Vagina (tissue), 2 donors: ENCODE measurements around the gene PDK2. TPM values are rescaled to one million over a fixed set of nuclear protein-coding genes. Genes with fewer than 3 reads are reported as not detected.

Experiments
- DNase-seq, 2 donors: peaks; one replicate each; pipeline ENCODE4 v3.0.0-alpha.2; 2017; ENCODE audit errors: extremely low spot score in 2 of 2
- H3K27ac ChIP-seq: fragments of 200-600 bp; sonication (generic); one replicate; pipeline ENCODE4 v1.5.1; 2019
- H3K27me3 ChIP-seq: fragments of 200-600 bp; sonication (generic); one replicate; pipeline ENCODE4 v1.5.1; 2019
- H3K36me3 ChIP-seq, 2 donors: fragments of 200-600 bp; sonication (generic); one replicate each; pipeline ENCODE4 v1.5.1; 2017 to 2019
- H3K4me1 ChIP-seq: fragments of 200-600 bp; sonication (generic); one replicate; pipeline ENCODE4 v1.5.1; 2019
- H3K4me3 ChIP-seq, 2 donors: fragments of 200-600 bp; sonication (generic); 1 replicate in 1 of 2; 2 replicates in 1 of 2; pipeline ENCODE4 v1.5.1; 2016 to 2019
- H3K9me3 ChIP-seq: fragments of 200-600 bp; sonication (generic); one replicate; pipeline ENCODE4 v1.5.1; 2019
- POLR2A ChIP-seq, 2 donors: fragments of 450-650 bp; IDR thresholded peaks; one replicate each; pipeline ENCODE4 v1.6.1; 2017; ENCODE audit warnings: antibody characterized with exemption in 2 of 2, mild to moderate bottlenecking in 2 of 2, moderate library complexity in 2 of 2
- POLR2AphosphoS5 ChIP-seq, 2 donors: sonication (generic); formaldehyde crosslinking; IDR thresholded peaks; one replicate each; pipeline ENCODE4 v1.9.0; 2017; ENCODE audit warnings: antibody characterized with exemption in 2 of 2, mild to moderate bottlenecking in 2 of 2, low read depth in 1 of 2; ENCODE audit not compliant: insufficient read depth in 1 of 2
- intact Hi-C: fragments of 100-400 bp; cut with DNase I; formaldehyde crosslinking; loops from one replicate; pipeline ENCODE4 v1.15.1; 2023
- total RNA-seq: library from RNA; depleted of rRNA; stranded (reverse); fragments of >200 nt; gene quantifications from one replicate; pipeline ENCODE4 v1.2.3, GENCODE V29; 2016
- TF ChIP-seq, protein P1 (sequence below), 3 experiments: fragments of 450-650 bp in 2 of 3; fragments of 200-600 bp in 1 of 3; sonication (generic) in 1 of 3; IDR thresholded peaks; one replicate each; pipeline ENCODE4 v1.5.1; 2017 to 2019; ENCODE audit warnings: antibody characterized with exemption in 3 of 3, mild to moderate bottlenecking in 2 of 3, moderate library complexity in 2 of 3

PDK2 gene
- total RNA-seq, 1 donor from 2014 or later: 44.4 TPM

- H3K27me3 ChIP-seq: no peaks in the 10 kb centered on the region
- H3K4me3 ChIP-seq: no peak overlapping the region
- no peak overlapping the region for H3K27ac ChIP-seq
- H3K36me3 ChIP-seq: peaks cover 0 to 32% of the 10 kb centered on the region in 2 donors
- DNase-seq: no peak
- no peak for TF ChIP-seq POLR2A (IDR thresholded peaks at IDR 0.05)
- no peak for TF ChIP-seq POLR2AphosphoS5 (IDR thresholded peaks at IDR 0.05; ENCODE audit: insufficient read depth in 1 of 2, low read depth in 1 of 2)
- TF ChIP-seq, protein P1, sequence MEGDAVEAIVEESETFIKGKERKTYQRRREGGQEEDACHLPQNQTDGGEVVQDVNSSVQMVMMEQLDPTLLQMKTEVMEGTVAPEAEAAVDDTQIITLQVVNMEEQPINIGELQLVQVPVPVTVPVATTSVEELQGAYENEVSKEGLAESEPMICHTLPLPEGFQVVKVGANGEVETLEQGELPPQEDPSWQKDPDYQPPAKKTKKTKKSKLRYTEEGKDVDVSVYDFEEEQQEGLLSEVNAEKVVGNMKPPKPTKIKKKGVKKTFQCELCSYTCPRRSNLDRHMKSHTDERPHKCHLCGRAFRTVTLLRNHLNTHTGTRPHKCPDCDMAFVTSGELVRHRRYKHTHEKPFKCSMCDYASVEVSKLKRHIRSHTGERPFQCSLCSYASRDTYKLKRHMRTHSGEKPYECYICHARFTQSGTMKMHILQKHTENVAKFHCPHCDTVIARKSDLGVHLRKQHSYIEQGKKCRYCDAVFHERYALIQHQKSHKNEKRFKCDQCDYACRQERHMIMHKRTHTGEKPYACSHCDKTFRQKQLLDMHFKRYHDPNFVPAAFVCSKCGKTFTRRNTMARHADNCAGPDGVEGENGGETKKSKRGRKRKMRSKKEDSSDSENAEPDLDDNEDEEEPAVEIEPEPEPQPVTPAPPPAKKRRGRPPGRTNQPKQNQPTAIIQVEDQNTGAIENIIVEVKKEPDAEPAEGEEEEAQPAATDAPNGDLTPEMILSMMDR (IDR thresholded peaks at IDR 0.05): no peak
- intact Hi-C loops: no loop called here
- H3K4me1 ChIP-seq: no peaks in the 10 kb centered on the region
- H3K9me3 ChIP-seq: no peaks in the 10 kb centered on the region
Observed at GRCh38 chr17:50072130-50072529, 23.0 kb upstream of the PDK2 start.

DNA sequence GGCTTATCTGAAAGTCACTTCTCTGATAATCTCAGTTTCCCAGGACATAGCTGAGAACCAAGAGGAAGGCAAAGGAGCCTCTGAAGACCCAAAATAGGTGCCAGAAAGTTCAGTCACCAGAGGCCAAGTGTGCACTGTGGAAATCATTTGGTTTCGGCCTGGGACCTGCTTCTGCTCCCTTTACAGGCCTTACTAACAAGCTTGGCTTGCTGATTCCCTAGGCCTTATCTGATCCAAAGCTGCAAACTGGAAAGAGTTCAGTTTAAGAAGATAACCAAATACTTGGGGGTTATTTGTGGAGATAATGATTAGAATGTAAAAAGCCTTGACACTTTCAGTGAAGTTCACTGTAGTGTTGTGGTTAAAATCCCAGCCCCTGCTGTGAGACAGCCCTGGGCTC is 22.2 kb upstream of the PDK2 start:
- no peak overlapping the region for H3K27ac ChIP-seq
- H3K36me3 ChIP-seq: peaks cover 0 to 40% of the 10 kb centered on the region in 2 donors
- no peaks in the 10 kb centered on the region for H3K4me1 ChIP-seq
- no peak overlapping the region for H3K4me3 ChIP-seq
- DNase-seq: no peak
- no peaks in the 10 kb centered on the region for H3K9me3 ChIP-seq
- intact Hi-C loops: no loop called here
- TF ChIP-seq, protein P1 (IDR thresholded peaks at IDR 0.05): no peak
- no peak for TF ChIP-seq POLR2AphosphoS5 (IDR thresholded peaks at IDR 0.05; ENCODE audit: insufficient read depth in 1 of 2, low read depth in 1 of 2)
- TF ChIP-seq POLR2A (IDR thresholded peaks at IDR 0.05): no peak
- H3K27me3 ChIP-seq: no peaks in the 10 kb centered on the region

DNA sequence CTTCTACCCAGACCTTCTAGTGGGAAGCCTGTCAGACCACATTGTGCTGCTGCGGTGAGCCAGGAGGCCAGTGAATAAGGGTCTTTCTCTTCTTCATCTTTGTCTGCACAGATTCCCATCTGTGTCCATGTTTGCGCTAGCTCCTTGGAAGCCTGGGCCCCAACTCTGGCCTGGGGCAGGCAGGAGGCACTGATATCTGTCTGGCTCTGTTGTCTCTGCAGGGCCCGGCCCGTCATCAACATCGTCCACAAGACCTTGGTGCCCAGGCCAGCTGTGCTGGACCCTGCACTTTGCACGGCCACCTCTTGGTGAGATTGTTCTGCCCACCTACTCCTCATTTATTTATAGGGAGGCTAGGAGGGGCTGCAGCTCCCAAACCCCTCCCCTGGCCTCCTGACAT is 20.9 kb upstream of the PDK2 start:
- H3K36me3 ChIP-seq: peaks cover 0 to 40% of the 10 kb centered on the region in 2 donors
- H3K4me1 ChIP-seq: no peaks in the 10 kb centered on the region
- H3K27me3 ChIP-seq: no peaks in the 10 kb centered on the region
- no peak for DNase-seq
- no peaks in the 10 kb centered on the region for H3K9me3 ChIP-seq
- TF ChIP-seq POLR2AphosphoS5 (IDR thresholded peaks at IDR 0.05; ENCODE audit: insufficient read depth in 1 of 2, low read depth in 1 of 2) (no peak), POLR2A (IDR thresholded peaks at IDR 0.05) (no peak)
- TF ChIP-seq, protein P1 (IDR thresholded peaks at IDR 0.05): no peak
- no peak overlapping the region for H3K4me3 ChIP-seq
- intact Hi-C loops: no loop called here
- no peak overlapping the region for H3K27ac ChIP-seq

DNA sequence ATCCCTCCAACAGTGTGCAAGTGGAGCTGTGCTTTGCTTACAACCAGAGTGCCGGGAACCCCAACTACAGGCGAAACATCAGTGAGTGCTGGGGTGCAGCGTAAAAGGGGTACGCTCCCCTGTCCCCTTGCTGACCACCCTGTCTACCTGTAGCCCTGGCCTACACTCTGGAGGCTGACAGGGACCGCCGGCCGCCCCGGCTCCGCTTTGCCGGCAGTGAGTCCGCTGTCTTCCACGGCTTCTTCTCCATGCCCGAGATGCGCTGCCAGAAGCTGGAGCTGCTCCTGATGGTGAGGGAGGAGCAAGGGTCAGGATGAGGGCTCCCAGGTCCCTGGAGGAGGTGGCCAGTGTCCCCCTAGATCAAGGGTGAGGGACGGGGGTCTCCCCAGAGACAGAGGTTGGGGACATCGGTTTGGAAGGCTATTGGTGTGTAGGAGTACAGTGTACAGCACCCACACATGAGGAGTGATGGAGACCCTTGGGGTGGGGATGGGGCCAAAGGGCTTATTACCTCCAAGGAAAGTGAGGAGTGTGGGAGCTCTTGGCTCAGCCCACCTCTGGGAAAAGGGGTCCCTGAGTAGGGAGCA is 19.6 kb upstream of the PDK2 start:
- H3K27ac ChIP-seq: no peak overlapping the region
- H3K27me3 ChIP-seq: no peaks in the 10 kb centered on the region
- H3K36me3 ChIP-seq: peaks cover 0 to 35% of the 10 kb centered on the region in 2 donors
- intact Hi-C loops: no loop called here
- DNase-seq: no peak
- no peaks in the 10 kb centered on the region for H3K4me1 ChIP-seq
- TF ChIP-seq POLR2A (IDR thresholded peaks at IDR 0.05) (no peak), POLR2AphosphoS5 (IDR thresholded peaks at IDR 0.05; ENCODE audit: insufficient read depth in 1 of 2, low read depth in 1 of 2) (no peak)
- TF ChIP-seq, protein P1 (IDR thresholded peaks at IDR 0.05): no peak
- no peak overlapping the region for H3K4me3 ChIP-seq
- no peaks in the 10 kb centered on the region for H3K9me3 ChIP-seq

DNA sequence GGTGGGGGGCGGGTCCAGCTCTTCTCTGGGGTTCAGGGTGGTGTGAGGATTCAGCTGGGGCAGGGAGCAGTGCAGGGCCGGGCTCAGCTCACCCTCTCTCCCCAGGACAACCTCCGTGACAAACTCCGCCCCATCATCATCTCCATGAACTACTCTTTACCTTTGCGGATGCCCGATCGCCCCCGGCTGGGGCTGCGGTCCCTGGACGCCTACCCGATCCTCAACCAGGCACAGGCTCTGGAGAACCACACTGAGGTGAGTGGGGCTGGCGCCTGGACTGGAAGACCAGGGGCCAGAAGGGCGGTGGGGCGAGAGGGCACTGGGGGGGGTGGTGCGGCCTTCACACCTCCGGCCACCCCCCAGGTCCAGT is 18.9 kb upstream of the PDK2 start:
- DNase-seq: no peak
- H3K27ac ChIP-seq: no peak overlapping the region
- intact Hi-C loops: no loop called here
- H3K4me3 ChIP-seq: no peak overlapping the region
- TF ChIP-seq POLR2AphosphoS5 (IDR thresholded peaks at IDR 0.05; ENCODE audit: insufficient read depth in 1 of 2, low read depth in 1 of 2) (no peak), POLR2A (IDR thresholded peaks at IDR 0.05) (no peak)
- TF ChIP-seq, protein P1 (IDR thresholded peaks at IDR 0.05): no peak
- H3K9me3 ChIP-seq: no peaks in the 10 kb centered on the region
- no peaks in the 10 kb centered on the region for H3K4me1 ChIP-seq
- peaks cover 0 to 30% of the 10 kb centered on the region in 2 donors for H3K36me3 ChIP-seq
- H3K27me3 ChIP-seq: no peaks in the 10 kb centered on the region
